COLO829 (cell line): Measurements from ENCODE around the gene TRAPPC12.
A peak's percentile ranks its signal among the peaks of the same experiment; 100 is the strongest.
"Not testable (repeated sequence)": the region's sequence is repeated elsewhere in the genome, so short reads cannot be mapped to it uniquely, and the experiment has no call there.

Source experiments
- DNase-seq: peaks from one replicate; pipeline ENCODE4 v3.0.0; 2012; ENCODE audit warnings: low spot score

Gene TRAPPC12

DNA sequence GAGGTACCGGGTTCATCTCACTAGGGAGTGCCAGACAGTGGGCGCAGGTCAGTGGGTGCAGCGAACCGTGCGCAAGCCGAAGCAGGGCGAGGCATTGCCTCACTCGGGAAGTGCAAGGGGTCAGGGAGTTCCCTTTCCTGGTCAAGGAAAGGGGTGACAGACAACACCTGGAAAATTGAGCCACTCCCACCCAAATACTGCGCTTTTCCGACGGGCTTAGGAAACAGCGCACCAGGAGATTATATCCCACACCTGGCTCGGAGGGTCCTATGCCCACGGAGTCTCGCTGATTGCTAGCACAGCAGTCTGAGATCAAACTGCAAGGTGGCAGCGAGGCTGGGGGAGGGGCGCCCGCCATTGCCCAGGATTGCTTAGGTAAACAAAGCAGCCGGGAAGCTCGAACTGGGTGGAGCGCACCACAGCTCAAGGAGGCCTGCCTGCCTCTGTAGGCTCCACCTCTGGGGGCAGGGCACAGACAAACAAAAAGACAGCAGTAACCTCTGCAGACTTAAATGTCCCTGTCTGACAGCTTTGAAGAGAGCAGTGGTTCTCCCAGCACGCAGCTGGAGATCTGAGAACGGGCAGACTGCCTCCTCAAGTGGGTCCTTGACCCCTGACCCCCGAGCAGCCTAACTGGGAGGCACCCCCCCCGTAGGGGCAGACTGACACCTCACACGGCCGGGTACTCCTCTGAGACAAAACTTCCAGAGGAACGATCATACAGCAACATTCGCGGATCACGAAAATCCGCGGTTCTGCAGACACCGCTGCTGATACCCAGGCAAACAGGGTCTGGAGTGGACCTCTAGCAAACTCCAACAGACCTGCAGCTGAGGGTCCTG is 9.9 kb upstream of the TRAPPC12 start:
- DNase-seq = not testable (repeated sequence)

DNA sequence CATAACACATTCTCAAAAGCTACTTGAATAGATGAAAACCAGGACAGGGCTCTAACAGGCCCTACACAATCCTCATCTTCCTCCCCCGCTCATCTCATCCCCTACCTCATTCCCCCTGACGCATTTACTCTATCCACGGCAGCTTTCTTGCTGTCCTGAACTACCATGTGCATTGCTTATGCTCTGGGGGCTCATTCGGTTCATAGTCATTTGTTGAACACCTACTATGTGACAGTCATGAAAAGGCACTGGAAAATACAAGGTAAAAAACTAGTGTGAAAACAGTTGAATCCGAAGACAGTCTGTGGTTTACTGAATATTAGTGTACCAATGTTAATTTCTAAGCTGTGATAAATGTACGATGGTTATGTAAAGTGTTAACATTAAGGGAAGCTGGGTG is 2.7 kb upstream of the TRAPPC12 start:
- DNase-seq = no peak

- DNase-seq = peak; percentile 53
These were observed 2.2 kb upstream of the TRAPPC12 start for GRCh38 chr2:3377279-3377611.

GRCh38 chr2:3377612-3378432 is 1.7 kb upstream of the TRAPPC12 start, which contains the start of gene EIPR1:
Gene EIPR1, minus strand, starts transcription at chr2:3377818. Its CDS starts 129 bp downstream, at chr2:3377689.
- DNase-seq = peak; percentile 98

DNA sequence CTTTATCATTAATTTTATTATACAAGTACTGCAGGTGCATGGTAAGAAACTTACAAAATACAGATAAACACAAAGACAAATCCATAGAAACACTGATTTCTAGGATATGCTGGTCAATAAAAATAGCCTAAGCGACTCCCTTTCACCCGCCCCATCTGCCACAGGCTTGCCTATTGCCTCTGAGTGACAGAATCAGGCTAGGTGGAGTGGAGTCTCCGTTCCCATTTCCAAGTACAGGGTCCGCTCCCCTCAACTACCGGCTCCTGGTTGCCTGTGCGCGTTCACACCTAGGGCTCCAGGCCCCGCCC is 201 bp upstream of the TRAPPC12 start:
- no peak for DNase-seq

GRCh38 chr2:3386448-3386958 is 7.0 kb downstream of the TRAPPC12 start:
- DNase-seq = no peak

DNA sequence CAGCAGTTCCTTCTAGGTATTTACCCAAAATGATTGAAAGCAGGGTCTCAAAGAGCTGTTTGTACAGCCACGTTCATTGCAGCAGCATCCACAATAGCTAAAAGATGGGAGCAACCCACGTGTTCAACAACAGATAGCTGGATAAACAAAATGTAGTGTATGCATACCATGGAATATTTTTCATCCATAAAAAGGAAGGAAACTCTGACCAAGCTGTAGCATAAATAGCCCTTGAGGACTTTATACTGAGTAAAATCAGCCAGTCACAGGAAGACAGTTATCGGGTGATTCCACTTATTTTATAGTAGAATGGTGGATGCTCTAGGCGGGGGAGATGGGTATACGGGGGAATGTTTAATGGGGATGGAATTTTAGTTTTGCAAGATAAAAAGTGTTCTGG is 7.5 kb downstream of the TRAPPC12 start:
- DNase-seq = no peak

DNA sequence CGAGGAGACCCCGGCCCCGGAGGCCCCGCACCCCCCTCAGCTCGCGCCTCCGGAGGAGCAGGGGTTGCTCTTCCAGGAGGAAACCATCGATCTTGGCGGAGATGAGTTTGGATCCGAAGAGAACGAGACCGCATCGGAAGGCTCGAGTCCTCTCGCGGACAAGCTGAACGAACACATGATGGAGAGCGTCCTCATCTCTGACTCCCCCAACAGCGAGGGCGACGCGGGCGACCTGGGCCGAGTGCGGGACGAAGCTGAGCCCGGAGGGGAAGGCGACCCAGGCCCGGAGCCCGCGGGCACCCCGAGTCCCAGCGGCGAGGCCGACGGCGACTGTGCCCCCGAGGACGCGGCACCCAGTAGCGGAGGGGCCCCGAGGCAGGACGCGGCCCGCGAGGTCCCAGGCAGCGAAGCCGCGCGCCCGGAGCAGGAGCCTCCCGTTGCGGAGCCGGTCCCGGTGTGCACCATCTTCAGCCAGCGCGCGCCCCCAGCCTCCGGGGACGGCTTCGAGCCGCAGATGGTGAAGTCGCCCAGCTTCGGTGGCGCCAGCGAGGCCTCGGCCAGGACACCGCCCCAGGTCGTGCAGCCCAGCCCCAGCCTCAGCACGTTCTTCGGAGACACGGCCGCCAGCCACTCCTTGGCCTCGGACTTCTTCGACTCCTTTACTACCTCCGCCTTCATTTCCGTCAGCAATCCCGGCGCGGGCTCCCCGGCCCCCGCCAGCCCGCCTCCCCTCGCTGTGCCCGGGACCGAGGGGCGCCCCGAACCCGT is 8.3 kb downstream of the TRAPPC12 start:
- DNase-seq = no peak

- no peak for DNase-seq
These were observed 8.9 kb downstream of the TRAPPC12 start for GRCh38 chr2:3388412-3388738.

GRCh38 chr2:3389193-3389592 is 9.7 kb downstream of the TRAPPC12 start:
- DNase-seq = no peak

DNA sequence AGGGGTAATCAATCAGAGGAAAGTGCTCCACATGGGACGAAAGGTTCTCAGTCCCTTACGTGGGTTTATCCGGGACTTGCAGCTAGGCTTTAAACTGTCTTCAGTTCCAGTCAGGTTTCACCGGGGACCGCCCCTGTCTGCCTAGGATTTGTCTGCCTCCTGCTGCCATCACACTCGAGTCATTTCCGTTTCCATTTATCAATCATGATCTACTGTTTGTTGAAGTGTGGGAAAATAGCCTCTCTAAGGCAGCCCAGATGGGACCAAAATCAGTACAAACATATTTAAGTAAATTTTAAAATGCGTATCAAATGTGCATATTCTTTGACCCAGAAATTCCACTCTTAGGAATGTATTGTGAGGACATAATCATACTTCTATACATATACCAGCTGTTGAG is 10.5 kb downstream of the TRAPPC12 start:
- no peak for DNase-seq

- DNase-seq = no peak
These were observed 12.7 kb downstream of the TRAPPC12 start for GRCh38 chr2:3392216-3392615.

DNA sequence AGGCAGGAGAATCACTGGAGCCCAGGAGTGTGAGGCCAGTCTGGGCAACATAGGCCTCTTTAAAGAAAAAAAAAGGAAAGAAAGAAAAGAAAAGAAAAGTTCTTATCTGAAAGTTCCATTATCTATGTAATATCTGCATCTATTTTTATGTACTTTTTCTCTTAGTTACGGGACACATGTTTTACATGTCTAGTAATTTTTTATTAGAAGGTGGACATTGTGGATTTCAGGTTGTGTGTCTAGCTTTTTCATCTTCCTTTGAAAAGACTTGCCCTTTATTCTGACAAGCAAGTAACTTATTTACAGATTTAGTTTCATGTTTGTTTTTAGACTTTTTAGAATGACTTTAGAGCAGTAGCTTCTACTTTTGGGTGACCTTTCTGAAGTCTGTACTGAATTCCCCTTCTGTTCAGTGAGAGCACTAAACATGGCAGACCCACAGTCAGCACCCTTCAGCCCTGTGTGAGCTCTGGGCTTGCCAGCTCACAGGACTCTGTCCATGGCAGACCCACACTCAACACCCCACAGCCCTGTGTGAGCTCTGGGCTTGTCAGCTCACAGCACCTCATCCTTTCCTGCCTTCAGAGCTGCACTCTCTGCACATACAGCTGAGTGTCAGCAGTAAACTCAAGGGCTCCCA is 17.5 kb downstream of the TRAPPC12 start:
- DNase-seq = no peak

- DNase-seq = no peak
These were observed 19.4 kb downstream of the TRAPPC12 start for GRCh38 chr2:3398857-3399256.

GRCh38 chr2:3399381-3399780 is 19.9 kb downstream of the TRAPPC12 start:
- DNase-seq = no peak

DNA sequence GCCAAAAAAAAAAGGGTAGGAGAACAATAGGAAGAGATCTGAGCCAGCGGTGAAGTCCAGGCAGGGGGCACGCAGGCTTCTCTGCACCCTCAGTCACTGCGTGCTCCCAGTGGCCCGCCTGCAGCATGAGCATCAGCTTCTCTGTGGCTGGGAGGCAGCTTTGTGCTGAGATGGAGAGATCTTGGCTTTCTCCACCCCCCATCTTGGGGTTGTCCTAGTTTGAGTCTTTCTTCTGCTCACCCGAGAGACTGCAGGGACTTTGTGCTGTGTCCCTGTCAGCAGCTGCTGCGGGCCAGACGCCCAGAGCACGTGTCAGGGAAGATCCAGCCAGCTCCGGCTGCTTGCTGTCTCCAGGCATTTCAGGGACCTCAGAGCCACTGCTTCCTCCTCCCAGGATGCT is 20.3 kb downstream of the TRAPPC12 start:
- DNase-seq = no peak

DNA sequence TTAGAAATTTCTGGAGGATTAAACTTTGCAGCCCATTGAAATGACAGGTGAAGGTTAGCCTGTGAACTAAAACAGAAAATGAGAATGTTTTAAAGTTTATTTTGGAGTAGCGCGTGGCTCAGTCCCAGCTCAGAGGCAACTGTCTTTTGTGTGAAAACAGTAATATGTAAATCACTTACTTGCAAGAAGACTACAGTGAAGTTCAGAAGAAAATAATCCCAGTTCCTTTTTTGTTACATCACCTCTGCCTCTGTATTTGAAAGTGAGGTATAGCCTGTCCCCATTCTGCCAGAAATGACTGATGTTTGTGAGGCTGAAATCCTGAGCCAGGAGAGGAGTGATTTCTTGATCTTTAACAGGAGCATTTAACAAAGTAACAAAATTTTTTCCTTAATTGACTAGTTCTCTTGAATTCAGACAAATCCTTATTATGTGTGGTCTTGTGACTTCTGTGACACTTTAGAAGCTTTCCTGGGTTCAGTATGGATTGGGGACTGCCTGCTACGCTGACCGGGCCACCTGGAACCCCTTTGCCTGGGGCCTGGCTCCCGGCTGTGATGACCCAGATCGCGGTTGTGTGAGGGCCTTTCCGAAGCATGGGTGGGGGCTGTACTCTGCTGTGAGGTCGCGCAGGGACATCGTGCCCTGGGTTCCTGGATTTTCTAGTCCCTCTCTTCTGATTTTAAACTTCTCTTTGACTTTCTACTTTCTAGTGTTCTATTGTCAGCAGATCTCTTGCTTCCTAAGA is 24.3 kb downstream of the TRAPPC12 start:
- no peak for DNase-seq

DNA sequence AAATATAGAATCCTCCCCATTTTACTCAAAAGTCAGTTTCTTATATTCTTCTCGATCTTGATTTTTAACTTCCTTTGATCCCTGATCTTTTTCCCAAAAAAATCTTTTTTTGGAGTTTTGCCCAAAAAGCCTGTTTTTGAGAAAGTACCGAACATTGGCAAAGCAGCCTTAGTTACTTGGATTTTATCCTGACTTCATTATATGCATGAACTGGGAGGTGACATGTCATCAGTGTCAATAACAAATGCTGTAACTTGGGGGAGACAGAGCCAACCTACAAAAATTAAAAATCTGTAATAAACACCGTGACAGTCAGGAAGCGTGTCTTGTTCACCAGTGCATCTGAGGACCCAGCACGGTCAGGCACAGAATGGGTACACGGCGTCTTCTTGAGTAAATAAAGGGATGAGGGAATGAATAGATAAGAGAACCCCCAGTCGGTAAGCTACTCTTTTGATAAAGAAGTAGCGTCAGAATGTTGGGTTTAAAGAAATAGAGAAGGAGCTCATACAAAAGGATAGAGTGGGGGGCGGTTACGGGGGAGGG is 24.9 kb downstream of the TRAPPC12 start:
- no peak for DNase-seq

DNA sequence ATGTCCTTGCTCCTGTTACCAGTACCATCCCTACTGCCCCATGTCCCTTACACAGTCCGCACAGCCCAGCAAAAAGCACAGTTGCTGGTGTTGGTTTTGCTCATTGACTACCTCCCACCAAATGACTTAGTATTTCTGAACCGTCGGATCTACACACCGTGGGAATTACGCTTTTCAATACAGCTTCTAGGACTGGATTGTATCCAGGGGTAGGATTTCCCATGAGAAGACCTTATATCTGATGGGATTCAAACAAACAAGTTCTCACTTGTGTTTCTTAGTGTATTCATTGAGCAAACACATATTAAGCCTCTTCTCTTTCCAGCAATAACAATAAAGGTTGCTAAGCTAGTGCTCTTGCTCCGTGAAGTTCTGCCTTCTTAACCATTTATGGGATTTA is 25.8 kb downstream of the TRAPPC12 start:
- DNase-seq = no peak

GRCh38 chr2:3405876-3406275 is 26.4 kb downstream of the TRAPPC12 start:
- DNase-seq = no peak

- DNase-seq = no peak
These were observed 27.0 kb downstream of the TRAPPC12 start for GRCh38 chr2:3406501-3406900.
